HG02885 (cell line): ENCODE measurements around the gene SMAD7.
"Not testable (repeated sequence)": the region's sequence is repeated elsewhere in the genome, so short reads cannot be mapped to it uniquely, and the experiment has no call there.

Experiments
- ATAC-seq: cut with Tn5 transposase; IDR thresholded peaks from one replicate; pipeline ENCODE4 v1.9.1; 2021; ENCODE audit warnings: mild to moderate bottlenecking; ENCODE audit not compliant: unreplicated experiment, poor library complexity

The SMAD7 gene

GRCh38 chr18:48885924-48886400, 64.8 kb downstream of the SMAD7 start:
- no peak for ATAC-seq

GRCh38 chr18:48885266-48885923, 65.4 kb downstream of the SMAD7 start:
- no peak for ATAC-seq

- ATAC-seq: no peak
Observed at GRCh38 chr18:48884771-48885170, 66.0 kb downstream of the SMAD7 start.

DNA sequence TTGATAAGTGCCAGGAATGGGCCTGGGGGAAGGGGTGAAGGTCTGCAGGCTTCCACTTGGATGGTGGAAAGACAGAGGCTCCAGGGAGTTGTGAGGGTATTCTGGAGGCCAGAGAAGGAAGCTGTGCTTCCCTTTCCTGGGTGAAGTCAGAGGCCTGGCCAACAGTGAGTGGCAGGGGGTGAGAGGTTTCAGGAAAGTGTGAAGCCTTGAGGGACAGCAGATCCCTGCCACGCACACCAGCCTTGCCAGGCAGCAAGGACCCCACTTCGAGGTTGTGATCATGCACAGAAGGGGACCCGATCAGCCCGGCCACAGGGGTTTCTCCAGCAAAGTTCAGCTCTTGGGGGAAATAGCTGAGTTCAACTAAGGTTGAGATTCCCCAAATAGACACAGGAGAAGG, 66.5 kb downstream of the SMAD7 start:
- no peak for ATAC-seq

GRCh38 chr18:48882379-48882778, 68.4 kb downstream of the SMAD7 start:
- no peak for ATAC-seq

GRCh38 chr18:48880931-48881330, 69.8 kb downstream of the SMAD7 start:
- ATAC-seq: no peak

GRCh38 chr18:48879008-48879431, 71.7 kb downstream of the SMAD7 start:
- ATAC-seq: no peak

GRCh38 chr18:48878471-48878870, 72.3 kb downstream of the SMAD7 start:
- no peak for ATAC-seq

DNA sequence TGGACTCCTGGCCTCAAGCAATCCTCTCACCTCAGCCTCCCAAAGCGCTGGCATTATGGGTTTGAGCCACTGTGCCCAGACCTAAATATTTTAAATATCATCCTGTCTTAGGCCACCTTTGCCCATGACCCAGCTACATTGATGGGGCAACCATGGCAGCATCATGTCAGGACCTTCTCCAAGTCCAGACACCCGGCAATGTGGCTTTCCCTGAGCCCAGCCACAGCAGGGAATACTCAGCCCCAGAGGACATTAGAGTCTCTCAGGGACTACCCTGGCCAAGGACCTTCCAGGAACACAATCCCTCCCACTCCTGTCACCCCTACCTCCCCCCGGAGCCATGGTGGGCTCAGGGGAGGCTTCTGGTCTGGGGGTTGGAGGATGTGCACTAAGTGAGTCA, 72.8 kb downstream of the SMAD7 start:
- ATAC-seq: no peak

GRCh38 chr18:48876590-48876989, 74.2 kb downstream of the SMAD7 start:
- no peak for ATAC-seq

DNA sequence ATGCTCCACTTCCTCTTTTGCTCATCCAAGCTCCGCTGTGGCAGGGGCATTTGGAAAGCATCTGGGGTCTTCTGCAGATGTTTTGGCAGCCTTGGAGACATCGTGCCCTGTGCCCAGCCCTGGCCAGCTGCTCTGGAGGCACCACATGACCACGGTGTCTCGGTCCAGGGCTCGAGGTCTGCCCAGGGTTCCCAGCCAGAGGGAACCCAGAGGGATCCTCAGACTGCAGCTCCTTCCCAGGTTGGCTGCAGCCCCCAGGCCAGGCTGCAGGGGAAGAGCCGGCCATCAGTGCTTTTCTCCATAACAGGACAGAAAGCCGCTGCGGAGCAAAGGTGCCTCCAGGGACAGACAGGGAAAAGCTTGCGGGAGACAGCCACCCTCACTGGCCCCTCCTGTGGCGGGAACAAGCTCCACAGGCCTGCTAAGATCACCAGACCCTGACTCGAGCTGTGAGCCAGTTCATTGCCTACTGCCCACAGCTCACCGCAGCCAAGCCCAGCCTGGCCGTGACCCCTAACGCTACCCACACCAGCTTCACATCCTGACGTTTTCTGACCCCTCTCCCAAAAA, 74.7 kb downstream of the SMAD7 start:
- ATAC-seq: no peak

DNA sequence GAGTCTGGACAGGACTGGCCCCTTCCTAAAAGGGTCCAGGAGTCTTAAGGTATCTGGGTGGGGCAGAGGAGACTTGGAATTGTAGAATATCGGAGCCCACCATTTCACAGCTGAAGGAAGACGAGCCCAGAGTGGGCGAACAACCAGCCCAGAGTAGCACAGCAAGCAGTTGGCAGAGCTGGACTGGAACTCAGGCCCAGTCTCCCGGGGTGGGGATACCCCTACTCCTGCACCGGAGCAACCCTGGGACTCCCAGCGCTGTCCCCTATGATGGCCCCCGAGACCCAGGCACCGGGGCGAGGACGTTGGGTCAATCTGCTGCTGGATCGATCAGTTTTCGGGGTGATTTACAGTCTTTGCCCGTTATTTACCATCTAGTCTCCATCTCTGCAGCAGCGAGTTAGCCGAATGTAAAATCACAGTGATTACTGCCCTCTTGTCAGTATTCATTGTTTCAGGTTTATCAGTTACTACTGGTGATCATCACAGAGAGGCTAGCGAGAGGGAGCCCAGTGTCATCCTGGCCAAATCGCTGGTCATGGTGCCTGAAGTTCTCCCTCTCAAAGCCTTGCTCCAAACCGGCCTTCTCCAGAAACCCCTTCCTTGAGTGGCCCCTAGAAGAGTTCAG, 75.3 kb downstream of the SMAD7 start:
- no peak for ATAC-seq

DNA sequence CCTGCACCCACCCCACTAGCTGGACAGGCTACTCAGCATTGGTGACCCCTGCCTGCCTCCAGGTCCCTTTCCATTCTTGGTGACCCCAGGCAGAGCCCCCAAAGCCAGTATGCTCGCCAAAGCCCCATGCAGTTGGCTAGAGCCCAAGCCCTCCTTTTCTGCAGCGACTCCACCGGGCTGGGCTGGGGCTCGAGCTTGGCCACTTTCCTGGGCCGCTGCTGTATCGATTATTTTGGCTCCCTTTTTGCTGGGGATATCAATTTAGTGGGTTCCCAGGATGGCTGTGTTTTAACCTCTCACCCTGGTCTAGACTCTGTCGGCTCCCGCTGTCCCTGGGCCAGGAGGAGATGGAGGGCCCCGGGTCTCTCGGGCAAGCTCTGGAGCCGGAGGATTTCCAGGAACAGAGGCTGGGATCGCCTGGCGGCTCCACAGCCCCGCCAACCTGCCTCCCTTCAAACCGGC, 76.0 kb downstream of the SMAD7 start:
- no peak for ATAC-seq

DNA sequence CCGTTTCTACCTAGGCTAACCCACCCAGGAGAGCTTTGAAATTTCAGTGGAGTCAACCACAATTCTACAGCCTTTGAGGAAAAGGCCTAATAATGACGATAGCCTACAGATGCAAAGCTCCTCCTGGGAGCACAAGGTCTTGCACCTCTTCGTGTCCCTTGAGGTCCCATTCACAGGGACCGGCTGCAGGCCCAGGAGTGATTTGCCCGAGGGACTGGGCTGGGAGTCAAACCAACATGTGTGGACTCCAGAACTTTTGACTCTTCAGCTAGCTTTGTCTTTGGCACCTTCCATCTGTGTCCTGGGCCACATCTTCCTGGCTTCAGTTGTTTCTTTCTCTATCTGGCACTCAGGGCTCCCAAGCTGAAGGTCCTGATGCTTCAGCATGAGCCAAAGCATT, 76.5 kb downstream of the SMAD7 start:
- no peak for ATAC-seq

- ATAC-seq: no peak
Observed at GRCh38 chr18:48872234-48873145, 78.3 kb downstream of the SMAD7 start.

GRCh38 chr18:48871391-48872166, 79.2 kb downstream of the SMAD7 start:
- ATAC-seq: no peak

- not testable (repeated sequence) for ATAC-seq
Observed at GRCh38 chr18:48870926-48871325, 79.8 kb downstream of the SMAD7 start.
